GDM1 (cell line): ENCODE results near the gene STYXL1.
"Not testable (repeated sequence)": the region's sequence is repeated elsewhere in the genome, so short reads cannot be mapped to it uniquely, and the experiment has no call there.

Experiments
- DNase-seq: peaks from one replicate; lab custom pipeline; 2025; lab: John Stamatoyannopoulos, UW

STYXL1 gene, protein sequence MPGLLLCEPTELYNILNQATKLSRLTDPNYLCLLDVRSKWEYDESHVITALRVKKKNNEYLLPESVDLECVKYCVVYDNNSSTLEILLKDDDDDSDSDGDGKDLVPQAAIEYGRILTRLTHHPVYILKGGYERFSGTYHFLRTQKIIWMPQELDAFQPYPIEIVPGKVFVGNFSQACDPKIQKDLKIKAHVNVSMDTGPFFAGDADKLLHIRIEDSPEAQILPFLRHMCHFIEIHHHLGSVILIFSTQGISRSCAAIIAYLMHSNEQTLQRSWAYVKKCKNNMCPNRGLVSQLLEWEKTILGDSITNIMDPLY

DNA sequence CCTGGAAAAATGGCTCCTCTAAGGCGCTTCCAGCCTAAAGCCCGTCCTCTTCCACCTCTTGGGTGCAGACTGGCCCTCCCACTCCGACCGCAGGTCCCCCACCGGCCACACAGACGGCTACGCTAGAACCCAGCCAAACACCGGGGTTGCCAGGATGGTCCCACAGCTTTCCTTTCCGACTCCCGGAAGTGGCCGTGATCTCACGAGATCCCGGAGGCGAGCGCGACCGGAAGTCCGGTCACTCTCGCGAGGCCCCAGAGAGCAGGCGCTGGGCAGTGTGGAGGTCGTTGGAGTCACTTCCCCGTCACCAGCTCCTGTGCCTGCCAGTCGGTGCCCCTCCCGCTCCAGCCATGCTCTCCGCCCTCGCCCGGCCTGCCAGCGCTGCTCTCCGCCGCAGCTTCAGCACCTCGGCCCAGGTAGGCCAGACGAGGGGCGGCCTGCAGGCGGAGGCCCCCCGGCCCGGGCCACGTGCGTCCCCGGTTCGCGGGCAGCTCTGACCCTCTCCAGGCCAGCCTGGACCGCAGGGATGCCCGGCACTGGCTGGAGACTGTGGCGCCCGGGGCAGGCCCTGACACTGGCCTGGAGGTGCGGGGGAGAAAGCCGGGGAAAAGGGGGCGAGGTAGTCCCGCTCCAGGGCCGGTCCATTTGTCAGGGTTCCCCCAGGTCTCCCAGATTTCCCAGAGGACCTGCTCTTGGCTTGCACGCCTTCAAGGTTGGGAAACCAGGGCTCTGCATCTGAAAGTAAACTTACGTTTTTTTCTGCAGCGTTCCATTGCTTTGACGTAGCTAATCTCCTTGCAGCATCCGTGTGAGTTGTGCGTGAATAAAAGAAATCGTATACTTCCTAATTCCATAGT, at the start of gene STYXL1, which contains the start of gene MDH2:
Gene STYXL1, minus strand, starts transcription at position 190 of the 857 bp plus-strand sequence. CDS start 17,477 bp downstream, outside the sequence.
Gene MDH2, plus strand, starts transcription at position 296 of the 857 bp plus-strand sequence. Its CDS starts 55 bp downstream, at position 351.
- peak; percentile 88 for DNase-seq

DNA sequence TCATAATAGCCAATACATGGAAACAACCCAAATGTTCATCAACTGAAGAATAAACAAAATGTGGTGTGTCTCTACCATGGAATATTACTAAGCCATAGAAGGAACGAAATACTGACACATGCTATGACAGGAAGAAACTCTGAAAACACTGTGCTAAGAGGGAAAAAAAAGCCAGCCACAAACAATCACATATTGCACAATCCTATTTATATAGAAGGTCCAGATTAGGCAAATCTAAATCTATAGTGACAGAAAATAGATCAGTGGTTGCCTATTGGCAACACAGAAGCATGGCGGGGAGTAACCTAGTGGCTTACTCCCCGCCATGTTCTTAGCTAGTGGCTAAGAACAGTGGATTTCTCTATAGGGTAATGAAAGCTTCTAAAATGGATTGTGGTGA, 48.1 kb upstream of the STYXL1 start:
- no peak for DNase-seq

DNA sequence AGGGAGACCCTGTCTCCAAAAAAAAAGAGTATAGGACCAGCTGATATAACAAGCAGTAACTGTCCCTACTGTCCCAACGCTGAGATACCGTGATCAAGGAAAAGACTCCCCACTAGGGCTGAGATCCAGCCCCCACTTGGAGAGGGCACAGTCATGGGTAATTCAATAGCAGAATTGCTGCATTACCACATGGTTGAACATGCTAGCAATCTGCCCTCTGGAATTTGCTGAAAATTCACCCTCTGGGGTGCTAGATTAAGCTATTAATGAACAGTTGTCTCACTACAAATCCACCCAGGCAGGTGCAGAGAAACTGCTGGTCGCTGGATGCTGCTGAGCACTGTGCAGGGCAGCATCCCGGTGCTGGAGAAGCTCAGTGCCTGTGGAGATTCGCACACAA, 46.5 kb upstream of the STYXL1 start:
- not testable (repeated sequence) for DNase-seq

DNA sequence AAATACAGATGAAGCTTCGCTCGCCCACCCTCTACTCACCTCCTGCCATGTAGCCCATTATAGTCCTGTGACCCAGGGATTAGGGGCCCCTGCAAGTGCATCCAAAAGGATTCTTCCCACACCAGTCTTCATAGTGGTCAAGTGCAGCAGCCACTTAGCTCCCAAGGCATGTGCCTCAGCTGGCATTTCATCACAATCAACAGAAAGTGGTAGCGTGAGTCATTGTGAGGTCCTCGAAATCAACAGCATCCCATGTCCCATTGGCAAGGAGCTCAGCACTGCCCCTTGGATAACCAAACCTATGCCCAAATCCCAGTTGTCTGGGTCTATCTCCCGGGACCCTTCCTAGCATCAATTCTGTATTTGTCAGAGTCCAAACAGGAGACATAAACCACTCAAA, 45.7 kb upstream of the STYXL1 start:
- not testable (repeated sequence) for DNase-seq

DNA sequence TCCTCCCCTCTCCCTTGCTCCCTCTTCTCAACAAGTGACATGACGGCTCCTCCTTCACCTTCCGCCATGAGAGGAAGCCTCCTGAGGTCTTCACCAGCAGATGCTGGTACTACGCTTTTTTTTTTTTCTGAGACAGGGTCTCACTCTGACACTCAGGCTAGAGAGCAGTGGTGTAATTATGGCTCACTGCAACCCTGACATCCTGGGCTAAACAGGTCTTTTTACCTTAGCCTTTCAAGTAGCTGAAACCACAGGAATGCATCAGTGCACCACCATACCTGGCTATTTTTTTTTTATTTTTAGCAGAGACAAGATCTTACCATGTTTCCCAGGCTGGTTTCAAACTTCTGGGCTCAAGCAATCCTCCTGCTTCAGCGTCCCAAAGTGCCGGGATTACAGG, 43.7 kb upstream of the STYXL1 start:
- DNase-seq = no peak

DNA sequence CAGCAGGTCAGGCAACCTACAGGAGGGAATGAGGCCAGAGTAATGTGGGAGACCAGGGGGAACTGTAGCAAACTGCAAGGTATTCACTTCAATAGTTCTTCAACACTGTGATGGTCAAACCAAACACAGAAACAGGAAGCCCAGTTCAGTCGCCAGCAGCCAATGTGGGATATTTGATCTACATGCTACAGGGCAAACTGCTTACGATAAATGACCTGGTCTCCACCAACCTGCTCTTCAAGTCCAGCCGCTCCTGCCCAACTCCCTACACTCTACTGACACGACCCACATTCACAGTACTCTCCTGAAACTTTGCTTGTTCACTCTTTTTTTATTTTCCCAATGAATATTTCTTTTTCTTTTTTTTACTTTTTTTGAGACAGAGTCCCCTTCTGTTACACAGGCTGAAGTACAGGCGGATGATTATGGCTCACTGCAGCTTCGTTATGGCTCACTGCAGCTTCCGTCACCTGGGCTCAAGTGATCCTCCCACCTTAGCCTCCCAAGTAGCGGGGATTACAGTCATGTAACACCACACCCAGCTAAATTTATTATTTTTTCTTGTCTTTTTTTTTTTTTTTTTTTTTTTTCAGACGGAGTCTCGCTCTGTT, 42.2 kb upstream of the STYXL1 start:
- DNase-seq = no peak

DNA sequence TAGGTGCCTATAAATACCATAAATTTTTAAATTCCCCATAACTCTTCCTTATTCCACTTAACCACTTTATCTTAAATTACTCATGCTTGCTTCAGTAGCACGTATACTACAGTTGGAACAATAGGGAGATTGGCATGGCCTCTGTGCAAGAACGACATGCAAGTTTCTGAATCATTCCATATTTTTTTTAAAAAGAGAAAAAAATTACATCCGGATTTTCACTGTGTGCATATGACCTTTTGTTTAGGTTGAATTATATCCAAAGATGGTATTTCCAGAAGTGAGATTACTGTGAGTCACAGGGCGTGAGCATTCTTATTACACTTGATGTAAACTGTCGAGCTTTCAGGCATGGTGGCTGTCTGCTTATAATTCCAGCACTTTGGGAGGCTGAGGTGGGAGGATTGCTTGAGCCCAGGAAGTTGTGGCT, 39.6 kb upstream of the STYXL1 start:
- DNase-seq = not testable (repeated sequence)

DNA sequence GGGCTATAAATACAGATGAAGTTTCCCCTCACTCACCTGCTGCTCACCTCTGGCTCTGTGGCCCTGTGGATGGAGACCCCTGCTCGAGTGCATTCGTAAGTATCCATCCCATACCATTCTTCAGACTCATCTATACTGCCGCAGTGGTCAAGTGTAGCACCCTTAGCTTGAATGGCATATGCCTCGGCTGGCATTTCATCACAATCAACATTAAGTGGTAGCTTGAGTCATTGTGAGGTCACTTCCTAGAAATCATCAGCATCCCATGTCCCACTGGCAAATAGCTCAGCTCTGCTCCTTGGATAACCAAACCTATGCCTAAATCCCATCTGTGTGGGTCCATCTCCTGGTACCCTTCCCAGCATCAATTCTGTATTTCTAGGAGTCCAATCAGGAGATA, 38.3 kb upstream of the STYXL1 start:
- no peak for DNase-seq

DNA sequence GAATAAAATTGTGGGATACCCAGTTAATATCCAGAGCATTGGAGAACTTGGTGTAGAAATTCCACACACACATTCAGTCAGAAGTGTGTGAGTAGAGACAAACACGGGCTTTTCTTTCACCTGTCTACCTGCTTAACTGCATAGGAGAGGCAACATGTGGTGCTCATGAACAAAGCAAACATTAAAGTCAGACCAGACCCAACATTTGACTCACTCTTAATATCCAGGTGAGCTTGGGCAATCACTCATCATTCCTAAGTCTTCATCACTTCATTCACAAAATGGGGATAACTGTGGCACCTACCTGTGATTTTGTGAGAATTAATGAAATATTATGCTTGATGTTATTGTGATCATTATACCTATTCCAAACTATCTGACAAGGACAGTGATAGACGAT, 36.3 kb upstream of the STYXL1 start:
- not testable (repeated sequence) for DNase-seq

DNA sequence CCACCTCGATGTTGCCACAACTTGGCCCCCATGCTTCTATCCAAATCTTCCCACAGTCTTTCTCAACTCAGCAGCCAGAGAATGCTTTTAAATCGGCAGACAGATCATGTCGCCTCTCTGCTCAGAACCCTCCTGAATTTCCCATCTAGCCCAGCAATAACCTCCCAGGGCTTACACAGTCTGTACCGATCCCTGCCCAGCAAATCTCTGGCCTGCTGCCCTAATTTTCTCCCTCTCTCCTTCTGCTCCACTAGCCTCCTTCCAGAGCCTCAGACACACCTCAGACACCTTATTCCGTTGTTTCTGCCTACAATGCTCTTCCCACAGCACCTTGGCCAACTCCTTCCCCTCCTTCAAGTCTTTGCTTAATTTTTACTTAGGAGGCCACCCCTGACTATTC, 32.4 kb upstream of the STYXL1 start:
- no peak for DNase-seq

DNA sequence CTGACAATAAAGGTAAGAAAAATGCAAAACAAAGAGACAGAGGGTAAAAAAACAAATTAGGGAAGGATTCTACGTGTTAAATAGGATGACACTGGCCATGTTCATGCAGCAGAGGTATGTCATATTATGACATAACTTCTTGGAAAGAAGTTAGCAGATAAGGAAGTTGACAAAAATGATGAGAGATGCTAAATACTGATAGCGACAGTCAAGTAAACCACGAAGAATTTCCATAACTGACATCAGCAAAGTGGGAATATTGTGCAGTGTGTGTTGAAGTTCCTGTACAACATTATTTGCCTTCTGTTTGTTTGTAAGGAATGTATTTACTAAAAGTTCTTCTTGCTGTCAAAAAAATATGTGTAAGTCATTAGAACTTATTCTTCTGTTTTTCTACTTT, 29.6 kb upstream of the STYXL1 start:
- DNase-seq = no peak

DNA sequence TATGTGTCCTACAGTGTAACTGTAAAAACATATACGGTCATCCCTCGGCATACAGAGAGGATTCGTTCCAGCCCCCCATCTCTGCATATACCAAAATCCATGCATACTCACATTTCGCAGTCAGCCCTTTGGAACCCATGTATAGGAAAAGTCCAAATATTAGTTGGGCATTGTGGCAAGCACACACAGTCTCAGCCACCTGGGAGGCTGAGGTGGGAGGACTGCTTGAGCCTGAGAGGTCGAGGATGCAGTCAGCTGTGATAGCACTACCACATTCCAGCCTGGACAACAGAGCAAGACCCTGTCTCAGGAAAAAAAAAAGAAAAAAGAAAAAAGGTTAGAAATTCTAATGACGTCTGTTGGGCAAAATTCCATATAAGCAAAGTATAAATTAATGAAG, 29.2 kb upstream of the STYXL1 start:
- DNase-seq = no peak

DNA sequence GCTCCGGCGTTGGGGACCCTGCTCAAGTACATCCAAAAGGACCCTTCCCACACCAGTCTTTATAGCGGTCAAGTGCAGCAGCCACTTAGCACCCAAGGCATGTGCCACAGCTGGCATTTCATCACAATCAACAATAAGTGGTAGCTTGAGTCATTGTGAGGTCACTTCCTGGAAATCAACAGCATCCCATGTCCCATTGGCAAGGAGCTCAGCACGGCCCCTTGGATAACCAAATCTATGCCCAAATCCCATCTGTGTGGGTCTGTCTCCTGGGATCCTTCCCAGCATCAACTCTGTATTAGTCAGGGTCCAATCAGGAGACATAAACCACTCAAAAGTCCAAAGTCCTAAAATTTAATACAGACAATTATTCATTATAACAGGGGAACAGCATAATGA, 27.2 kb upstream of the STYXL1 start:
- no peak for DNase-seq

DNA sequence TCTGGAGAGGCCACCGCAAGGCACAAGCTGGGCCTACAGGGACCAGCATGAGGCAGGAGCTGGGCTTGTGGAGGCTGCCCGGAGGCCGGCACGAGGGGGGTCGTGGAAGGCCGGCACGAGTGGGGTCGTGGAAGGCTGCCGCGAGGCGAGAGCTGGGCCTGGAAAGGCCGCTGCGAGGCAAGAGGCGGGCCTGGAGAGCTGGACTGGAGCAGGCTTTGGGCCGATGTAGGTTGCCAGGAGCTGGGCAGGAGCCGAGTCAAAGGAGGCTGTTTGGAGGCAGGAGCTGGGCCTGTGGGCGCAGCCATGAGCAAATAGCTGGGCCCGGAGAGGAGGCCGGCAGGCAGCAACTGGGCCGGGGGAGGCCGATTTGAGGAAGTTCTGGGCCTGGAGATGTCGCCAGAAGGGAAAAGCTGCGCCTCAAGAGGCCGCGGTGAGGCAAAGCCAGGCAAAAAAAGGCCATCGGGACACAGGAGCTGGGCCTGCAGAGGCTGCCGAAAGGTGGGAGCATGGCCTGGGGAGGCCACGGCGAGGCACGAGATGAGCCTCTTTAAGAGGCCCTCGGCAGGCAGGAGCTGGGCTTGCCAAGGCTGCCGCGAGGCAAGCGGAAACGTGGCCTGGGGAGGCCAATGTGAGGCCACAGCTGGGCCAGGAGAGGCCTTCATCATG, 26.6 kb upstream of the STYXL1 start:
- DNase-seq = no peak

DNA sequence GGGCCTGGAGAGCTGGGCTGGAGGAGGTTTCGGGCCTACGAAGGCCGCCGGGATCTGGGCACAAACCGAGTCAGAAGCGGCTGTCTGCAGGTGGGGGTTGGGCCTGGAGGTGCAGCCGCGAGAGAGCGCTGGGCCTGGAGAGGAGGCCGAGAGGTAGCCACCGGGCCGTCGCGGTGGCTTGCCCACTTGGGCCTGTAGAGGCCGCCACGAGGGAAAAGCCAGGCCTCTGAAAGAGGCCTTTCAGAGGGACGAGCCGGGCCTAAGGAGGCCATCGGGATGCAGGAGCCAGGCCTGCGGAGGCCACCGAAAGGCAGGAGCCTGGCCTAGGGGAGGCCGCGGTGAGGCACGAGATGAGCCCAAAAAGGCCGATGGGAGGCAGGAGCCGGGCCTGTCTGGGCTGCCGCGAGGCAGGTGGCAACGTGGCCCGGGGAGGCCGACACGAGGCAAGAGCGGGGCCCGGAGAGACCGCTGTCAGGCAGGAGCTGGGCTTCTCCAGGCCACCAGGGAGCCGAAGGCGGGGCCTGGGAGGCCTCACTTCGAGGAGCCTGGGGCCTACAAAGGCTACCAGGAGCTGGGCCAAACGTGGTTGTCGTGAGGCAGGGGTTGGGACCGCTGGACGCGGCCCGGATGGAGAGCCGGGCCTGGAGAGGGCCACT, 25.7 kb upstream of the STYXL1 start:
- no peak for DNase-seq

DNA sequence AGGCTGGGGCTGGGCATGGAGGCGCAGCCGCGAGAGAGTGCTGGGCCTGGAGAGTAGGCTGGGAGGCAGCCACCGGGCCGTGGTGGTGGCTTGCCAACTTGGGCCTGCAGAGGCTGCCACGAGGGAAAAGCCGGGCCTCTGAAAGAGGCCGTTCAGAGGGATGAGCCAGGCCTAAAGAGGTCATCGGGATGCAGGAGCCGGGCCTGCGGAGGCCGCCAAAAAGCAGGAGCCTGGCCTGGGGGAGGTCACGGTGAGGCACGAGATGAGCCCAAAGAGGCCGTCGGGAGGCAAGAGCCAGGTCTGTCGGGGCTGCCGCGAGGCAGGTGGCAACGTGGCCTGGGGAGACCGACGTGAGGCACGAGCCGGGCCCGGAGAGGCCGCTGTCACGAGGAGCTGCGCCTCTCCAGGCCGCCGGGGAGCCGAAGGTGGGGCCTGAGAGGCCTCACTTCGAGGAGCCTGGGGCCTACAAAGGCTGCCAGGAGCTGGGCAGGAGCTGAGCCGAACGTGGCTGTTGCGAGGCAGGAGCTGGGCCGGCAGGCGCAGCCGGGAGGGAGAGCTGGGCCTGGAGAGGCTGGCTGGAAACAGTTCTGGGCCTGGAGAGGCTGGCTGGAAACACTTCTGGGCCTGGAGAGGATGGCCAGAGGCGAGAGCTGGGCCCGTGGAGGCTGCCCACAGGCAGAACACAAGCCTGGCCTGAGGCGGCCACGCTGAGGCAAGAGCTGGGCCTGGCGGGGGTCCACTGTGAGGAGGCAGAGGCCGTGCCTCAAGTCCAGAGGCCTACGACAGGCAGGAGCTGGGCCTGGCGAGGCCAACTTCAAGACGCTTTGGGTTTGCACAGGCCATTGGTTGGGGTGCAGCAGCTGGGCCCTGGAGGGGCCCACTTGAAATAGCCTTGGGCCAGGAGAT, 24.7 kb upstream of the STYXL1 start:
- no peak for DNase-seq

DNA sequence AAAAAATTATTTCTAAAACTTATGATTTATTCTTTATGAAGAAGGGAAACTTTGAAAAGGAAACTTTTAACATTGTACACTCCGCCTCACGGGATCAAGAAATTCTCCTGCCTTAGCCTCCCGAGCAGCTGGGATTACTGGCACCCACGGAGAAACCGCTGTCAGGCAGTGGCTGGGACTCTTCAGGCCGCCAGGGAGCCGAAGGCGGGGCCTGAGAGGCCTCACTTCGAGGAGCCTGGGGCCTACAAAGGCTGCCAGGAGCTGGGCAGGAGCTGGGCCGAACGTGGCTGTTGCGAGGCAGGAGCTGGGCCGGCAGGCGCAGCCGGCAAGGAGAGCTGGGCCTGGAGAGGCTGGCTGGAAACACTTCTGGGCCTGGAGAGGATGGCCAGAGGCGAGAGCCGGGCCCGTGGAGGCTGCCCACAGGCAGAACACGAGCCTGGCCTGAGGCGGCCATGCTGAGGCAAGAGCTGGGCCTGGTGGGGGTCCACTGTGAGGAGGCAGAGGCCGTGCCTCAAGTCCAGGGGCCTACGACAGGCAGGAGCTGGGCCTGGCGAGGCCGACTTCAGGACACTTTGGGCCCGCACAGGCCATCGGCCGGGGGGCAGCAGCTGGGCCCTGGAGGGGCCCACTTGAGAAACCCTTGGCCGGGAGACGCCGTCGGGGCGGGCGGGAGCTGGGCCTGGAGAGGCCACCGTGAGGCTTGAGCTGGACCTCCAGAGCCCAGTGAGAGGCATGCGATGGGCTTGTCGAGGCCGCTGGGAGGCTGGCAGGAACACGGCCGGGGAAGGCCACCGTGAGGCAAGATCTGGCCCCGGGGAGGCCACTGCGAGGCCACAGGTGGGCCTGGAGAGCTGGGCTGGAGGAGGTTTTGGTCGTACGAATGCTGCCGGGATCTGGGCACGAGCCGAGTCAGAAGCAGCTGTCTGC, 23.8 kb upstream of the STYXL1 start:
- DNase-seq = no peak

DNA sequence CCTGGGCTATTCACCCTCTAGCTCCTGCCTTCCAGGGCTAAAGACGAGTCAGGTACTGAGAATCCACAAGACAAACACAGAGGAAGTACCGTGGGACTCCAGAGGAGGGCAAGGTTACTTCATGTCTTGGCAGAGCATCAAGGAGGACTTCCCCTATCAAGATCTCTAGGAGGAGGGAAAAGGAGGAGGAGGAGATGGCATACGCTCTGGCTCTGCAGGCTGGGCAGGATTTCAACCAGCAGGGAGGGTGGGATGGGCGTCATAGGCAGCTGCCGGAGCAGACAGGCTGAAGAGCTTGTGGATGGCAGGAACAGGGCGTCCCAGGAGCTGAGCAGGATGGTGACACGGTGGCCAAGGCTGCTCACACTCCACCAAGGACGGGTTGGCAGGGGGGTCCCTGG, 21.4 kb upstream of the STYXL1 start:
- peak; percentile 44 for DNase-seq

DNA sequence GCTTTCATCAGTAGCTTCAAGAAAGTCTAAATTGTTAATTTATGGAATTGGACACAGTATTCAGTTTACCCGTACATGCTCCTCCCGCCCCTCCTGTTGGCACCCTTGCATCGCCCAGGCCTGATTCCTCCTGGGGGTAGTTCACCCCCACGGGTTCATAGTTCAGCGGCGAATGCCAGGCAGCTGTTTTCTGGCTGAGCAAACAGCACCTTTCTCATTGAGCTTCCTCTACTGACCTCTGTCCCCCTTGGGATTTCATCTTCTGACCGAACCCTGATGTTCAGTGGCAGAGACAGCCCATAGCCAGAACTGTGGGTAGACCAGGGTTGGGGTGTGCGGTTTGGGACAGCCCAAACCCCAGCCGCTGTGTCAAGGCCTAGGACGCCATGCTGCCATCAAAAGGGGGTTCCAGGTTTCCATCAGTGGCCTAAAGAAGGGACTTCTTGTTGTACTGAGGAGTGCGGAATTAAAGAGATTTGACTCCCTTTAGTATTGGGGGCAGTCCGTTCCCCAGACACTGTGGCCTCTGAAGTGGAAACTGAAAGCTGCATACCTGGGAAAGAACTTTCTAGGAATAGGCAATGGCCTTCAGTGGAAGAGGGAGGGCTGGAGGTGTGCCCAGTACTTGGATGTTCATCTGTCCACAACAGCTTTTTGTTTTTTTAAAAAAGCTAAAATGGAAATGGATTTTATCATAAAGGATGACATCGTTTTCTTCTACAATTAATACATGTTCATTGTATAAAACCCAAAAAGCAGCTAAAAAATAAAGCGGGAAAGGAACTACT, 19.1 kb upstream of the STYXL1 start:
- DNase-seq = no peak
